Measurements from ENCODE around the gene PHF14. TPM values are rescaled to one million over a fixed set of nuclear protein-coding genes. Genes with fewer than 3 reads are reported as not detected.
A peak's percentile ranks its signal among the peaks of the same experiment; 100 is the strongest.

The PHF14 gene
- total RNA-seq, 3 donors from 2014 or later = 42.6 to 73.5 (median 66.9) TPM

DNA sequence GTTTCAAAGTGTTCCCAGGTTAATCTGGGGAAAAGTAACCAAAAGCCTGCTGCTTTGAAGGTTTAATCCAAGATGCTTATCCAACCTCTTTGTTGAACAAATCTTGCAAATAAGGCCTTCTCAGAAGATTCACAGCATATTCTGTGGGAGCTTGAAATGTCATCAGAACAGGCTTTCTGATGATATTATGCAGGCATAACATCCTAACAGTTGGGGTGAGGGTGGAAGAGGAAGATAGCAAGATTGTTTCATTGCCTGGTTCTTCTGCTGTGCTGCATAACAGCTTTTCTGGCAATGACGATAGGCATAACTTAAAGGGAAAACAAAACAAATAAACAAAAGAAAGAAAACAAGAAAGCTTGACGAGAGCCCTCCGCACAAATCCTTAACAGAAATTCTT lies 217.4 kb downstream of the PHF14 start:
- Histone ChIP-seq H3K4me1 (no peaks in the 10 kb centered on the region), H3K4me3 (no peak overlapping the region), H3K27me3 (no peaks in the 10 kb centered on the region), H3K9me3 (no peaks in the 10 kb centered on the region), H3K36me3 (no peaks in the 10 kb centered on the region), H3K27ac (no peak overlapping the region)
- TF ChIP-seq POLR2A (IDR thresholded peaks at IDR 0.05) (no peak), POLR2AphosphoS5 (IDR thresholded peaks at IDR 0.05) (no peak)
- TF ChIP-seq, protein P1, sequence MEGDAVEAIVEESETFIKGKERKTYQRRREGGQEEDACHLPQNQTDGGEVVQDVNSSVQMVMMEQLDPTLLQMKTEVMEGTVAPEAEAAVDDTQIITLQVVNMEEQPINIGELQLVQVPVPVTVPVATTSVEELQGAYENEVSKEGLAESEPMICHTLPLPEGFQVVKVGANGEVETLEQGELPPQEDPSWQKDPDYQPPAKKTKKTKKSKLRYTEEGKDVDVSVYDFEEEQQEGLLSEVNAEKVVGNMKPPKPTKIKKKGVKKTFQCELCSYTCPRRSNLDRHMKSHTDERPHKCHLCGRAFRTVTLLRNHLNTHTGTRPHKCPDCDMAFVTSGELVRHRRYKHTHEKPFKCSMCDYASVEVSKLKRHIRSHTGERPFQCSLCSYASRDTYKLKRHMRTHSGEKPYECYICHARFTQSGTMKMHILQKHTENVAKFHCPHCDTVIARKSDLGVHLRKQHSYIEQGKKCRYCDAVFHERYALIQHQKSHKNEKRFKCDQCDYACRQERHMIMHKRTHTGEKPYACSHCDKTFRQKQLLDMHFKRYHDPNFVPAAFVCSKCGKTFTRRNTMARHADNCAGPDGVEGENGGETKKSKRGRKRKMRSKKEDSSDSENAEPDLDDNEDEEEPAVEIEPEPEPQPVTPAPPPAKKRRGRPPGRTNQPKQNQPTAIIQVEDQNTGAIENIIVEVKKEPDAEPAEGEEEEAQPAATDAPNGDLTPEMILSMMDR (IDR thresholded peaks at IDR 0.05) = no peak
- intact Hi-C loops (cut with DNase I; ENCODE audit: low total_unique reads) = no loop called here
- no peak for DNase-seq (ENCODE audit: low spot score in 2 of 2)

DNA sequence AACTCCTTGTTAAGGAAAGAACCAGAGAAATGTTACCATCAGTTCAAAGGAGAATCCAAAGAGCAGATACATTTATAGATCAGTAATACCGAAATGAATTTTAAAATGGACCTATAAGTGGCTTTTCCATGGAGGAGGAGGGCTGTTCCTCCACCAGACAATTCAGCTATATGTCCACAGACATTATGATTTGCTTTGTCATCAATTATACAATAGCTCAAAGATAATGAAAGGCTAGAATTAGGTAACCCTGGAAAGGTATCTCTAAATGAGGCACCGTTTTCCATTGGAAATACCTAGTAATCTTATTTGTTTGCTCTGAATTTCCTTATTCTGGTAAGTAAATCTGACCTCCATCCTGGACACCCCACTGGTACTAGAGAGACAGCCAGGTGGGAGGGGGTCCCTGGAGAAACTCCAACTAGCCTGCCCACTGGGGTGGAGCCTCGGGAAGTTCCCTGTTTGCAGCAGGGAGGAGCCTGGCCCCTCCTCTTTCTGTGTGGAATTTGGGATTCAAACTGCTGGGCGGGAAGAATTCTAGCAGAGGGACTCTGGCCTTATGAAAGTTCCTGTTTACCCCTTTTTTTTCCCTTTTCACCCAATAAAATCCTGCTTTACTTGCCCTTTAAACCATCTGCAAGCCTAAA lies 218.0 kb downstream of the PHF14 start:
- TF ChIP-seq POLR2A (IDR thresholded peaks at IDR 0.05) (no peak), POLR2AphosphoS5 (IDR thresholded peaks at IDR 0.05) (no peak)
- TF ChIP-seq, protein P1 (IDR thresholded peaks at IDR 0.05) = no peak
- no peaks in the 10 kb centered on the region for H3K4me1 ChIP-seq
- no peaks in the 10 kb centered on the region for H3K27me3 ChIP-seq
- no peaks in the 10 kb centered on the region for H3K9me3 ChIP-seq
- no peak overlapping the region for H3K27ac ChIP-seq
- H3K36me3 ChIP-seq = no peaks in the 10 kb centered on the region
- intact Hi-C loops (cut with DNase I; ENCODE audit: low total_unique reads) = no loop called here
- no peak for DNase-seq (ENCODE audit: low spot score in 2 of 2)
- no peak overlapping the region for H3K4me3 ChIP-seq

DNA sequence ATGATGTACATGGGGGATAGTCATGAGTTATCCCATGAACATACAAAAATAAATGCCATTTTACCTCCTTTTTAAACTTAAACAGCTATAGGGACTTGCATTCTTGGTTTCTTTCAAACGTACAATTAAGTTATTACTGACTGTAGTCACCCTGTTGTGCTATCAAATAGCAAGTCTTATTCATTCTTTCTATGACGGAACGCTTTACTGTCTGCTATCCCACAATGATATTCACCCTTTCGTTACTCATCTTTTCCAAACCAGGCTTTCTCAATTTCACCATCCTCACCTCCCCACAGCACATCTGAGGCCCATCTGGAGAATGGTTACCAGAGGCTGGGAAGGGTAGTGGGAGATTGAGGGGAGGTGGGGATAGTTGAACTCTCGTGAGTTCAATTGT lies 218.8 kb downstream of the PHF14 start:
- Histone ChIP-seq H3K27me3 (no peaks in the 10 kb centered on the region), H3K36me3 (no peaks in the 10 kb centered on the region), H3K4me3 (peak overlapping the region; percentile 34 to 55 (median 42)), H3K9me3 (no peaks in the 10 kb centered on the region), H3K27ac (peak overlapping the region in 1 of 2 donors; percentile 33), H3K4me1 (no peaks in the 10 kb centered on the region)
- intact Hi-C loops (cut with DNase I; ENCODE audit: low total_unique reads) = no loop called here
- DNase-seq (ENCODE audit: low spot score in 2 of 2) = no peak
- TF ChIP-seq, protein P1 (IDR thresholded peaks at IDR 0.05) = no peak
- no peak for TF ChIP-seq POLR2AphosphoS5 (IDR thresholded peaks at IDR 0.05)
- no peak for TF ChIP-seq POLR2A (IDR thresholded peaks at IDR 0.05)

DNA sequence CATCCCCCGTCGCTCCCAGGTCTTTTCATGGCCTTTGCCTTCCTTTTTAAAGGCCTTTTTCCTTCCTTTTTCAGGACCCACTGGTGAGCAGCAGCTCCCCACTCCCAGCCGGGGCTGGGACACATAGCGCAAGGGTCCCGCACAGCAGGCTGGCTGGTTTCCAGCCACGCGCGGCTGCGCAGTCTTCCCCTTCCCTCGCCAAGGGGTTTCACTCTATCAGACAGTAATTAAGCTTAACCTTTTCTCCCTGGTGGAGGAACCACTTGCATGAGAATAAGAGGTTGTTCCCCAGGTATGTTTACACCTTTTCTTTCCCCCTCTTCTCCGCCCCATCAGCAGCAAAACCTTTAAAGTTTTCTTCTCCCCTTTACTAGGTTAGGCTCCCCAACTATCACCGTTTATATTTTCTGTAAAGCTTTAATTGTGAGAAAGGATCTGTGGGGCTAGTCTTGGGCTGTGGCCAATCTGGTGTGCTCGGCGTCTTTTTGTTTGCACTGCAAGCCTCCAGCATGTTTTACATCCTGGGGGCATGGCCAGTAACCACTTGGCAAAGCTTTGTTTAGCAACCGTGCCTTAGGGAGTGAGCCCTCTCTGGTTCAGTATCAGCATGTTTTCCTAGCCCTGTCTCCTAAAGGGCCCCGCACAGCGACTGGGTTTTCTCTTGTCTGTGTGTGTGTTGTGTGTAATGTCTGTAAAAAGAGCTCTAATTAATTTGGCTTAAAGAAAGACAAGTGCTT lies 219.6 kb downstream of the PHF14 start:
- peak overlapping the region; percentile 34 to 55 (median 42) for H3K4me3 ChIP-seq
- no peaks in the 10 kb centered on the region for H3K36me3 ChIP-seq
- H3K4me1 ChIP-seq = no peaks in the 10 kb centered on the region
- no peaks in the 10 kb centered on the region for H3K9me3 ChIP-seq
- TF ChIP-seq POLR2AphosphoS5 (IDR thresholded peaks at IDR 0.05) (no peak), POLR2A (IDR thresholded peaks at IDR 0.05) (no peak)
- TF ChIP-seq, protein P1 (IDR thresholded peaks at IDR 0.05) = no peak
- H3K27ac ChIP-seq = peak overlapping the region in 1 of 2 donors; percentile 33
- intact Hi-C loops (cut with DNase I; ENCODE audit: low total_unique reads) = no loop called here
- H3K27me3 ChIP-seq = no peaks in the 10 kb centered on the region
- DNase-seq (ENCODE audit: low spot score in 2 of 2) = no peak

DNA sequence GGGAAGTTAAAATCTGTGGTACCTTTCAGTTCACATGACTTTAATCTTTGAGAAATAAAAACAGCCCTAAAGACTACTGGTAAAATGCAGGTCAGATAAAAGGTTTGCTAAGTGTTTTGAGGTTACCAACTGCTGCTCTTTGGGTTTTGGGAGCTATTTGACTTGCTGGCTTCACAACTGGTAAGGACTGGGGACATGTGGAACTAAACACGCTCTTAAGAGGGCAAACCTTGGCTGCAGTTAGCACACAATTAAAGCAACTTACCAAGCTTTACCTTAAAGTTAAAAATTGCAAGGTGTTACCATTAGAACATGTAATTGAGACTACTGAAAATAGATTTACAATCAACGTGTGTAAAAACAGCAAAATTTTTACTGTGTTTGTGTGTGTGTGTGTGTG lies 220.2 kb downstream of the PHF14 start:
- Histone ChIP-seq H3K36me3 (no peaks in the 10 kb centered on the region), H3K4me3 (peak overlapping the region; percentile 34 to 55 (median 42)), H3K4me1 (no peaks in the 10 kb centered on the region), H3K27ac (peak overlapping the region in 1 of 2 donors; percentile 3), H3K27me3 (no peaks in the 10 kb centered on the region), H3K9me3 (no peaks in the 10 kb centered on the region)
- TF ChIP-seq POLR2AphosphoS5 (IDR thresholded peaks at IDR 0.05) = no peak
- no peak for TF ChIP-seq POLR2A (IDR thresholded peaks at IDR 0.05)
- TF ChIP-seq, protein P1 (IDR thresholded peaks at IDR 0.05) = no peak
- no peak for DNase-seq (ENCODE audit: low spot score in 2 of 2)
- intact Hi-C loops (cut with DNase I; ENCODE audit: low total_unique reads) = no loop called here
